ENCODE measurements around the gene SERTAD4.
A peak's percentile ranks its signal among the peaks of the same experiment; 100 is the strongest.
"Not testable (repeated sequence)": the region's sequence is repeated elsewhere in the genome, so short reads cannot be mapped to it uniquely, and the experiment has no call there.

DNA sequence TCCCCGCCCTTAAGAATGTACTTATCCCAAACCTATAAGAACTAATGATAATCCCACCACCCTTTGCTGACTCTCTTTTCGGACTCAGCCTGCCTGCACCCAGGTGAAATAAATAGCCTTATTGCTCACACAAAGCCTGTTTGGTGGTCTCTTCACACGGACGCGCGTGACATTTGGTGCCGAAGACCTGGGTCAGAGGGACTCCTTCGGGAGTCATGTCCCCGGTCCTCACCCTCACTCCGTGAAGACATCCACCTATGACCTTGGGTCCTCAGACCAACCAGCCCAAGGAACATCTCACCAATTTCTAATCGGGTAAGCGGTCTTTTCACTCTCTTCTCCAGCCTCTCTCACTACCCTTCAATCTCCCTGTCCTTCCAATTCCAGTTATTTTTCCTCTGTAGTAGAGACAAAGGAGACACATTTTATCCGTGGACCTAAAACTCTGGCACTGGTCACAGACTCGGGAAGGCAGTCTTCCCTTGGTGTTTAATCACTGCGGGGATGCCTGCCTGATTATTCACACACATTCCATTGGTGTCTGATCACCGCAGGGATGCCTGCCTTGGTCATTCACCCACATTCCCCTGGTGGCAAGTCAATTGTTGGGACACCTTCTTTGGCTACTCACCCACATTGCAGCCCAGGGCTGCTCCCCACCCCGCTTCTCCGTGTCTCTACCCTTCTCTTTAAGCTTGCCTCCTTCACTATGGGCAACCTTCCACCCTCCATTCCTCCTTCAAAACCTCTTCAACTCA is 44.6 kb upstream of the SERTAD4 start:
- not testable (repeated sequence) for TF ChIP-seq TCF12 (IDR thresholded peaks at IDR 0.05; ENCODE audit: low read depth); NFIC (IDR thresholded peaks at IDR 0.05); YY1 (IDR thresholded peaks at IDR 0.05; ENCODE audit: low read depth); CEBPB (IDR thresholded peaks at IDR 0.05); EP300 (IDR thresholded peaks at IDR 0.05; ENCODE audit: borderline replicate concordance); CREB1 (IDR thresholded peaks at IDR 0.05; ENCODE audit: low read depth); EGR1 (IDR thresholded peaks at IDR 0.05)
- peak; percentile 59; the same call in 1 of the 2 replicates for TF ChIP-seq TEAD4 (IDR thresholded peaks at IDR 0.05)
- TF ChIP-seq, protein P1, sequence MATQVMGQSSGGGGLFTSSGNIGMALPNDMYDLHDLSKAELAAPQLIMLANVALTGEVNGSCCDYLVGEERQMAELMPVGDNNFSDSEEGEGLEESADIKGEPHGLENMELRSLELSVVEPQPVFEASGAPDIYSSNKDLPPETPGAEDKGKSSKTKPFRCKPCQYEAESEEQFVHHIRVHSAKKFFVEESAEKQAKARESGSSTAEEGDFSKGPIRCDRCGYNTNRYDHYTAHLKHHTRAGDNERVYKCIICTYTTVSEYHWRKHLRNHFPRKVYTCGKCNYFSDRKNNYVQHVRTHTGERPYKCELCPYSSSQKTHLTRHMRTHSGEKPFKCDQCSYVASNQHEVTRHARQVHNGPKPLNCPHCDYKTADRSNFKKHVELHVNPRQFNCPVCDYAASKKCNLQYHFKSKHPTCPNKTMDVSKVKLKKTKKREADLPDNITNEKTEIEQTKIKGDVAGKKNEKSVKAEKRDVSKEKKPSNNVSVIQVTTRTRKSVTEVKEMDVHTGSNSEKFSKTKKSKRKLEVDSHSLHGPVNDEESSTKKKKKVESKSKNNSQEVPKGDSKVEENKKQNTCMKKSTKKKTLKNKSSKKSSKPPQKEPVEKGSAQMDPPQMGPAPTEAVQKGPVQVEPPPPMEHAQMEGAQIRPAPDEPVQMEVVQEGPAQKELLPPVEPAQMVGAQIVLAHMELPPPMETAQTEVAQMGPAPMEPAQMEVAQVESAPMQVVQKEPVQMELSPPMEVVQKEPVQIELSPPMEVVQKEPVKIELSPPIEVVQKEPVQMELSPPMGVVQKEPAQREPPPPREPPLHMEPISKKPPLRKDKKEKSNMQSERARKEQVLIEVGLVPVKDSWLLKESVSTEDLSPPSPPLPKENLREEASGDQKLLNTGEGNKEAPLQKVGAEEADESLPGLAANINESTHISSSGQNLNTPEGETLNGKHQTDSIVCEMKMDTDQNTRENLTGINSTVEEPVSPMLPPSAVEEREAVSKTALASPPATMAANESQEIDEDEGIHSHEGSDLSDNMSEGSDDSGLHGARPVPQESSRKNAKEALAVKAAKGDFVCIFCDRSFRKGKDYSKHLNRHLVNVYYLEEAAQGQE (IDR thresholded peaks at IDR 0.05; ENCODE audit: low read depth), result not testable (repeated sequence)
